T follicular helper cell (primary cell): ENCODE results near the gene UBR3.
"Not testable (repeated sequence)": the region's sequence is repeated elsewhere in the genome, so short reads cannot be mapped to it uniquely, and the experiment has no call there.

ENCODE experiments used
- DNase-seq: peaks from one replicate; pipeline ENCODE4 v3.0.0-alpha.2; 2020; ENCODE audit warnings: low read depth

The UBR3 gene

DNA sequence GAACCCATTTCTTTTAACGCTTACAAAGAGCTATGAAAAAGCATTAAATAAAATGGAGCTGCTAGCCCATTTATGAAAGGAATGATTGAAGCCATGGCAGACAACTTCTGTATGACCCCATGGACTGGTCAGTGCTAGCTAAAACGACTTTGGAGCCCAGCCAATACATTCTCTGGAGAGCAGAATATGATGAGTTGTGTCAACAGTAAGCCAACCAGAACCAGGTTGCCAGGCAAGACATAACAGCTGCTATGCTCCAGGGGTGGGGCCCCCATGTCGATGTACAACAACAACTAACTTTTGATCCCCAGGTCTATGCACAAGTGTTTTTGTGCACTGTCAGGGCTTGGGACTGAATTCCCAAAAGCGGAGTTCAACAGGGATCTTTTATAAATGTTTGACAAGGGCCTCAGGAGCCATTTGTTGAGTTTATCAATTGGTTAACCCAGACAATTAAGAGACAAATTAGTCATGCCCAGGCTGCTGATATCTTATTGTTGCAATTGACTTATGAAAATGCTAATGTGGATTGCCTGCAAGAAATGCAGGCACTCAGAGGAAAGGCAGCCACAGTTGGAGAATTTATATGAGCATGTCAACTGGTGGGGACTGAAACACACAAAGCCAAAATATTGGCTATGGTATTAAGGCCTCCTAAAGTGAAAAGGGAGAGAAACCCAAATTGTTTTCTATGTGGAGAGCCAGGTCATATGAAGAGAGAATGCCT is 286.1 kb downstream of the UBR3 start:
- no peak for DNase-seq

DNA sequence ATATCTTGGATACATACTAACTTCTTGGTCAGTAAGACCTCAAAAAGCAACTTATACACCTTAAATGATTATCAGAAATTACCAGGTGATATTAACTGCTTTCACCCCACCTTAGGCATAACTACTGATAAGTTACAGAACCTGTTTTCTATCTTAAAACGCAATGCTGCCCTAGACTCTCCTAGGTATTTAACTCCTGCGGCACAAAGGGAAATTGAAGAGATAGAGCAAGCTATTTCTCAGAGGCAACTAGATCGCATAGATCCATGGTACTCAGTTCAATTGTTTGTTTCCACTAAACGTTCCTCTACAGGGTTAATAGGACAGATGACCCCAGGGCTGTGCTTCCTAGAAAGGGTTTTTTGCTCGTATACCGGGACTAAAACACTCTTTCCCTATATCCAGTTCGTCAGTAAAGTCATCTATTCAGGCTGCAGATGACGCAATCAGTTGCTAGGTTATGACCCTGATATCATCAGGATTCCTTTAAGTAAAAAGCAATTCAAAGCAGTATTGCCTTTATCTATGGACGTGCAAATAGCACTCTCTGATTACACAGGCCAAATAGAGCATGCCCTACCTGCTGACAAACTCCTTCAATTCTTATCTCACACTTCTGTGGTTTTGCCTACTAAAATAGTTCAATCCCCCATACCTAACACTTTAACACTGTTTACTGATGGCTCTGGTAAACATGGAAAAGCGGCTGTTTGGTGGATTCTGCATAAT is 288.4 kb downstream of the UBR3 start:
- no peak for DNase-seq

DNA sequence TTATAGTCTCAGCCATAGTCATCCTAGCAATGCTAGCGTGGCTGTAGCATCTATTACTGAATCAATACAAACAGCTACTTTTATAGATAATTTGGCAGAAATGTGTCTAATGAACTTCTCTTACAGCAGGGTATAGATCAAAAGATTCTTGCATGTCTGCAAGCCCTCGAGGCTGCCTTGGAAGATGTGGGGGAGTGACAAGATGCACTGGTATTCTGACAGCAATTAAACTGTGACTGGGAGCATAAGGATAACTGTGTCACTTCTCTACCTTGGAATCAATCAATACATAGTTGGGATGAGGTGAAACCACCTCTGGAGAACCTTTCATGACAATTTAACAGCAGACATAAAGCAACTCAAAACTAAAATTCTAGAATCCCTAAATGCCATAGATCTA is 291.4 kb downstream of the UBR3 start:
- no peak for DNase-seq

DNA sequence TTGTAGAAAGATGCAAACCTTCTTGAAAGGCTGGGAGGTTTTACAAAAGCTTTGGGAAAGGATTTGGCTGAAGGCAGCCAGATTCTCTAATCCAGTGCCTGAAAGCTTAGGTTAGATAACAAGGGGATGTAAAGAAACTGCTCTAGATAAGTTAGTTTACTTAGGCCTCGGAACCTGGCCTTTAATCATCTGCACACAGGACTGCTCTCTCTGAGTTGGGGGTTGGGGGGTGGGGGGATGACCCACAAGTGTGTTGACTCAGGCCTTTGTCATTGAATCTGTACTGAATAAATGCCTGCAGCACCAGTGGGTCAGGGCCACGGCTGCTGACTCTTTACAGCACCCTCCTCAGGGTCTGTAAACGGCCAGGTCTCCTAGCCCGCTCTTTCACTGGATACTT is 292.1 kb downstream of the UBR3 start:
- not testable (repeated sequence) for DNase-seq

DNA sequence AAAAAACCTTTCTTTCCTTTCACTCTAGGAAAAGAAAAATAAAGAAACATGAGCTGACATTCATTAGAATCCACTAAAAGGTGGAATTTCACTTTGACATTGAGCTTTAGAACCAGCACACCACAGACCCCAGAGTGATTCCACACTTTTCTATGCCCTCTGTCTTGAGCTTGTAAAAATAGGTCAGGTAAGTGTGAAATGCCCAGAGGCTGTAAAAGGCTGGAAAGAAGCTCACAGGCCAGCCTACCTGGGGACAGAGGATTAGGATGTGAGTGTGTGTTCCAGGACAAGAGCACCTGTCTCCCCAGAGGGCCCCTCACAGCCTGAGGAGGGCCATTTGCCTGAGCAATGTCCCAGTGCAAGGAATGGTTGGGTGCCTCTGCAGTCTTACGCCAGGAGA is 294.4 kb downstream of the UBR3 start:
- no peak for DNase-seq

DNA sequence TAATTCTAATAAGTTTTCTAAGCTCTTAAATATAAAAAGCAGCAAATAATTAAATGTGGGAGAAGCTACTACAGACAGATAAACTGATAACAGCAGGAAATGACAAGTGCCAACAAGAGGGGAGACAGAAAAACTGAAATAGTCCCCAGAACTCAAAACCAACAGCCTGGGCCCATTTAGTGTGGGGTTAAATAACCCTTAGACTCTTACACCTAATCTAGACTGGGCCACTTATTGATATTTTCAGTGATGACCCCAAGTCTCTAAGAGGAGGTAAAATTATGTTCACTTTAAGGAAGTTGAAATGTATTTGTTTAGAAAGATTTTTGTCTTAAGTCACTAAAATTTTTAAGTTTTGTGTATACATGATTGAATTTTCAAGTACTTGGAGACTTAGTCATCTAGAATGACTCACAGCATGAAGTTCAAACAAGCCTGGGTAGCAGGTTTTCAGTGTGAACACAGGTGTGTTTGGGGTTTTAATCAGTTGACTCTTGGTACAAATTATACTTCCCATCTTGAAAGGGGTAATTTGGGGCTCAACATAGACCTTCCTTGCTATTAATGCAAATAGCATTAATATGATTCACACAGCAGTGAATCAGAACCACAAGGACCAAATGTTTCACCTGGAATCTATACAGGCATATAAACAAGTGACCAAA is 295.8 kb downstream of the UBR3 start:
- no peak for DNase-seq

DNA sequence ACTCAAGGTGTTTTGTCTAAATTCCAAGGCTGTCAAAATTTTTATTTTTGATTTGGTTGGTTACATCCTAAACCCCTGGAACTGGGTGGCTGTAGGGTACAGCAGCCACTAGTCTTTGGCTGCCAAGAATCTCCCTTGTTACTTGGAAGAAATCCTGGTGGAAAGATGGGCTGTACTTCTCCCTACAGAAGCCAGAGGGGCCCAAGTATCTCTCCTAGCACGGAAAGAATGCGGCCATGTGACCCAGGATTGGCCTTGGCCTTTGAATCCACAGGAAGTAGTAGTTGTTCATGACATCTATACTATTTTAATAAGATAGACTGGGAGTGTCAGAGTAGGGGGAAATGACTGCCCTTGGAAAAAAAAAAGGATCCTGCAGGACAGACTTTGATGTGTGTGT is 296.3 kb downstream of the UBR3 start:
- DNase-seq = no peak

DNA sequence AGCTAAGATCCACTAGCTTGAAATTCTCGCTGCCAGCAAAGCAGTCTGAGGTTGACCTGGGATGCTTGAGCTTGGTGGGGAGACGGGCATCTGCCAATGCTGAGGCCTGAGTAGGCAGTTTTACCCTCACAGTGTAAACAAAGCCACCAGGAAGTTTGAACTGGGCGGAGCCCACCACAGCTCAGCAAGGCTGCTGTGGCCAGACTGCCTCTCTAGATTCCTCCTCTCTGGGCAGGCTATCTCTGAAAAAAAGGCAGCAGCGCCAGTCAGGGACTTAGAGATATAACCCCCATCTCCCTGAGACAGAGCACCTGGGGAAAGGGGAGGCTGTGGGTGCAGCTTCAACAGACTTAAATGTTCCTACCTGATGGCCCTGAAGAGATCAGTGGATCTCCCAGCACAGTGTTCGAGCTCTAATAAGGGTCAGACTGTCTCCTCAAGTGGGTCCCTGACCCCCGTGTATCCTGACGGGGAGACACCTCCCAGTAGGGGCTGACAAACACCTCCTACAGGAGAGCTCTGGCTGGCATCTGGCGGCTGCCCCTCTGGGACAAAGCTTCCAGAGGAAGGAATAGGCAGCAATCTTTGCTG is 299.0 kb downstream of the UBR3 start:
- not testable (repeated sequence) for DNase-seq
